ENCODE results near the gene RRBP1. TPM values are rescaled to one million over a fixed set of nuclear protein-coding genes. Genes with fewer than 3 reads are reported as not detected.

Gene RRBP1
- total RNA-seq, 4 donors from 2014 or later = 33.7 to 57.7 (median 43.2) TPM

GRCh38 chr20:17716331-17716730 is 34.3 kb upstream of the RRBP1 start:
- no peak for DNase-seq (ENCODE audit: low spot score in 2 of 2)
- TF ChIP-seq CTCF (IDR thresholded peaks at IDR 0.05) (no peak), POLR2A (IDR thresholded peaks at IDR 0.05) (no peak)
- WGBS, 2 donors = 86 to 90% methylated on average over 7 of the region's 7 CpGs
- no peak overlapping the region for H3K4me3 ChIP-seq (ENCODE audit: low read depth, poor library complexity, severe bottlenecking)
- intact Hi-C loops (cut with DNase I; ENCODE audit: low total_unique reads) = no loop called here

- 88 to 92% methylated on average over 5 of the region's 5 CpGs for WGBS, 2 donors
- no peak for DNase-seq (ENCODE audit: low spot score in 2 of 2)
- intact Hi-C loops (cut with DNase I; ENCODE audit: low total_unique reads) = no loop called here
- no peak overlapping the region for H3K4me3 ChIP-seq (ENCODE audit: low read depth, poor library complexity, severe bottlenecking)
- no peak for TF ChIP-seq POLR2A (IDR thresholded peaks at IDR 0.05)
- TF ChIP-seq CTCF (IDR thresholded peaks at IDR 0.05) = no peak
Measured at GRCh38 chr20:17715075-17715474, 33.0 kb upstream of the RRBP1 start.

GRCh38 chr20:17714597-17714996 is 32.6 kb upstream of the RRBP1 start:
- H3K4me3 ChIP-seq (ENCODE audit: low read depth, poor library complexity, severe bottlenecking) = no peak overlapping the region
- 78 to 84% methylated on average over 1 of the region's 1 CpG for WGBS, 2 donors
- DNase-seq (ENCODE audit: low spot score in 2 of 2) = no peak
- TF ChIP-seq CTCF (IDR thresholded peaks at IDR 0.05) (no peak), POLR2A (IDR thresholded peaks at IDR 0.05) (no peak)
- intact Hi-C loops (cut with DNase I; ENCODE audit: low total_unique reads) = no loop called here

GRCh38 chr20:17712708-17713107 is 30.7 kb upstream of the RRBP1 start:
- no peak for TF ChIP-seq POLR2A (IDR thresholded peaks at IDR 0.05)
- TF ChIP-seq CTCF (IDR thresholded peaks at IDR 0.05) = no peak
- intact Hi-C loops (cut with DNase I; ENCODE audit: low total_unique reads) = no loop called here
- no peak for DNase-seq (ENCODE audit: low spot score in 2 of 2)
- WGBS, 2 donors = 86 to 88% methylated on average over 6 of the region's 6 CpGs
- H3K4me3 ChIP-seq (ENCODE audit: low read depth, poor library complexity, severe bottlenecking) = no peak overlapping the region

GRCh38 chr20:17712201-17712600 is 30.2 kb upstream of the RRBP1 start:
- DNase-seq (ENCODE audit: low spot score in 2 of 2) = no peak
- 89 to 94% methylated on average over 4 of the region's 4 CpGs for WGBS, 2 donors
- TF ChIP-seq POLR2A (IDR thresholded peaks at IDR 0.05) (no peak), CTCF (IDR thresholded peaks at IDR 0.05) (no peak)
- H3K4me3 ChIP-seq (ENCODE audit: low read depth, poor library complexity, severe bottlenecking) = no peak overlapping the region
- intact Hi-C loops (cut with DNase I; ENCODE audit: low total_unique reads) = no loop called here

GRCh38 chr20:17711267-17711627 is 29.2 kb upstream of the RRBP1 start:
- no peak for DNase-seq (ENCODE audit: low spot score in 2 of 2)
- intact Hi-C loops (cut with DNase I; ENCODE audit: low total_unique reads) = no loop called here
- no peak for TF ChIP-seq CTCF (IDR thresholded peaks at IDR 0.05)
- no peak for TF ChIP-seq POLR2A (IDR thresholded peaks at IDR 0.05)
- no peak overlapping the region for H3K4me3 ChIP-seq (ENCODE audit: low read depth, poor library complexity, severe bottlenecking)
- WGBS, 2 donors = 88 to 92% methylated on average over 5 of the region's 5 CpGs

Data from lower leg skin (tissue), 4 donors.